ENCODE results near the gene PRRX2.
"Not testable (repeated sequence)": the region's sequence is repeated elsewhere in the genome, so short reads cannot be mapped to it uniquely, and the experiment has no call there.

The PRRX2 gene

GRCh38 chr9:129655154-129655553 lies 10.3 kb upstream of the PRRX2 start:
- DNase-seq = no peak

GRCh38 chr9:129655696-129656095 lies 9.8 kb upstream of the PRRX2 start:
- no peak for DNase-seq

GRCh38 chr9:129656795-129657390 lies 8.6 kb upstream of the PRRX2 start:
- DNase-seq = no peak

- DNase-seq = no peak
These were observed 4.4 kb upstream of the PRRX2 start for GRCh38 chr9:129661029-129661428.

- not testable (repeated sequence) for DNase-seq
These were observed 3.2 kb upstream of the PRRX2 start for GRCh38 chr9:129662239-129662638.

GRCh38 chr9:129664746-129665388 lies 580 bp upstream of the PRRX2 start:
- no peak for DNase-seq

GRCh38 chr9:129665814-129666520 lies 520 bp downstream of the PRRX2 start:
- no peak for DNase-seq

- no peak for DNase-seq
These were observed 1.1 kb downstream of the PRRX2 start for GRCh38 chr9:129666575-129666974.

GRCh38 chr9:129667378-129667777 lies 1.9 kb downstream of the PRRX2 start:
- no peak for DNase-seq

GRCh38 chr9:129667850-129668249 lies 2.4 kb downstream of the PRRX2 start:
- DNase-seq = no peak

- no peak for DNase-seq
These were observed 3.8 kb downstream of the PRRX2 start for GRCh38 chr9:129669141-129669718.

GRCh38 chr9:129669946-129670345 lies 4.5 kb downstream of the PRRX2 start:
- DNase-seq = no peak

- DNase-seq = no peak
These were observed 5.6 kb downstream of the PRRX2 start for GRCh38 chr9:129671065-129671464.

- peak; percentile 13 for DNase-seq
These were observed 6.1 kb downstream of the PRRX2 start for GRCh38 chr9:129671519-129671918.

- DNase-seq = no peak
These were observed 7.3 kb downstream of the PRRX2 start for GRCh38 chr9:129672702-129673101.

- no peak for DNase-seq
These were observed 8.2 kb downstream of the PRRX2 start for GRCh38 chr9:129673602-129674001.

- no peak for DNase-seq
These were observed 8.8 kb downstream of the PRRX2 start for GRCh38 chr9:129674229-129674628.

GRCh38 chr9:129675620-129676019 lies 10.2 kb downstream of the PRRX2 start:
- no peak for DNase-seq

- no peak for DNase-seq
These were observed 10.8 kb downstream of the PRRX2 start for GRCh38 chr9:129676287-129676686.

- no peak for DNase-seq
These were observed 11.5 kb downstream of the PRRX2 start for GRCh38 chr9:129676975-129677374.

- DNase-seq = no peak
These were observed 12.0 kb downstream of the PRRX2 start for GRCh38 chr9:129677456-129677855.

GRCh38 chr9:129678844-129679243 lies 13.4 kb downstream of the PRRX2 start:
- DNase-seq = no peak

GRCh38 chr9:129679537-129679936 lies 14.1 kb downstream of the PRRX2 start:
- no peak for DNase-seq

GRCh38 chr9:129681924-129682323 lies 16.5 kb downstream of the PRRX2 start:
- DNase-seq = no peak

Measured in activated CD4-positive, alpha-beta T cell treated with anti-CD3 and anti-CD28 coated beads, Interleukin-10, Interleukin-2, amounts not matched to agents 100 ng/mL and 50 ng/mL, durations not matched to agents 16 hours and 8 hours (primary cell).